Glutamatergic neuron (in vitro differentiated cells): Measurements from ENCODE around the gene THADA. TPM values are rescaled to one million over a fixed set of nuclear protein-coding genes. Genes with fewer than 3 reads are reported as not detected.

Experiments used
- DNase-seq: peaks from one replicate; pipeline ENCODE4 v3.0.0; 2022
- H3K27ac Mint-ChIP-seq: one replicate; pipeline ENCODE4 v1.8.0; 2020; ENCODE audit warnings: mild to moderate bottlenecking, mixed read lengths, inconsistent platforms; ENCODE audit not compliant: unreplicated experiment
- H3K27me3 Mint-ChIP-seq: one replicate; pipeline ENCODE4 v1.8.0; 2020; ENCODE audit warnings: mild to moderate bottlenecking, moderate library complexity, mixed read lengths, inconsistent platforms; ENCODE audit not compliant: unreplicated experiment
- H3K36me3 Mint-ChIP-seq: one replicate; pipeline ENCODE4 v1.8.0; 2020; ENCODE audit warnings: mild to moderate bottlenecking, mixed read lengths, inconsistent platforms; ENCODE audit not compliant: unreplicated experiment
- H3K4me1 Mint-ChIP-seq: one replicate; pipeline ENCODE4 v1.8.0; 2020; ENCODE audit warnings: mild to moderate bottlenecking, low read depth, mixed read lengths, inconsistent platforms; ENCODE audit not compliant: unreplicated experiment
- H3K4me3 Mint-ChIP-seq: one replicate; pipeline ENCODE4 v1.8.0; 2020; ENCODE audit warnings: mild to moderate bottlenecking, mixed read lengths, inconsistent platforms; ENCODE audit not compliant: unreplicated experiment
- H3K9me3 Mint-ChIP-seq: one replicate; pipeline ENCODE4 v1.8.0; 2020; ENCODE audit warnings: mild to moderate bottlenecking, moderate library complexity, mixed read lengths, inconsistent platforms; ENCODE audit not compliant: unreplicated experiment
- CTCF ChIP-seq: fragments of 200-600 bp; sonication (generic); IDR thresholded peaks from one replicate; pipeline ENCODE4 v1.5.0; 2021; ENCODE audit not compliant: partially characterized antibody, unreplicated experiment
- total RNA-seq: library from RNA; stranded (reverse); fragmentation: NEBNext Ultra II Directional; extraction: Animal tissue kit (Norgen Biotek cat#: 25700); gene quantifications from one replicate; pipeline ENCODE4 v1.2.1, GENCODE V29; 2021; ENCODE audit not compliant: unreplicated experiment

THADA gene
- total RNA-seq, 1 donor from 2014 or later: 15.0 TPM

DNA sequence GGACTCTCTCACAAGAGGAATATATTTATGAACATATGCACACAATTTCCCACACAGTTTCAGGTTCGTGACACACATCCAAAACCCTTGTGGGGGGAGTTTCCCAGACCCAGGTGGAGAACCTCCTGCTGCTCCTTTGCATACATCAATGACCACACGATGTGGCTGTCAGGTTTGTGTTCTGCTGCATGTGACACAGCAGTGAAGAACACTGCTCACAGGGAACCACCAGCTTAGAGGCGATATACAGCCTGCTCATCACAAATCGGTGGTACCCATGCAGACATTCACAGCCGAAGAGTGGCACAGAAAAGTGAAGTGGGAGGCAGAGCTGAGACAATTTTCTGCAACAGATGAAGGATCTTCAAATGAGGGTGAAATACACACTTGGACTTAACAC lies 193.8 kb downstream of the THADA start:
- no peaks in the 10 kb centered on the region for H3K36me3 Mint-ChIP-seq
- H3K27me3 Mint-ChIP-seq: no peaks in the 10 kb centered on the region
- TF ChIP-seq CTCF: no peak
- no peak overlapping the region for H3K4me3 Mint-ChIP-seq
- H3K9me3 Mint-ChIP-seq: no peaks in the 10 kb centered on the region
- H3K4me1 Mint-ChIP-seq: peaks cover 4% of the 10 kb centered on the region
- no peak for DNase-seq
- no peak overlapping the region for H3K27ac Mint-ChIP-seq

- Mint-ChIP-seq H3K27me3 (no peaks in the 10 kb centered on the region), H3K36me3 (no peaks in the 10 kb centered on the region), H3K27ac (no peak overlapping the region), H3K9me3 (no peaks in the 10 kb centered on the region), H3K4me3 (no peak overlapping the region), H3K4me1 (no peaks in the 10 kb centered on the region)
- DNase-seq: no peak
- no peak for TF ChIP-seq CTCF
These were observed 195.3 kb downstream of the THADA start for GRCh38 chr2:43400508-43400907.

DNA sequence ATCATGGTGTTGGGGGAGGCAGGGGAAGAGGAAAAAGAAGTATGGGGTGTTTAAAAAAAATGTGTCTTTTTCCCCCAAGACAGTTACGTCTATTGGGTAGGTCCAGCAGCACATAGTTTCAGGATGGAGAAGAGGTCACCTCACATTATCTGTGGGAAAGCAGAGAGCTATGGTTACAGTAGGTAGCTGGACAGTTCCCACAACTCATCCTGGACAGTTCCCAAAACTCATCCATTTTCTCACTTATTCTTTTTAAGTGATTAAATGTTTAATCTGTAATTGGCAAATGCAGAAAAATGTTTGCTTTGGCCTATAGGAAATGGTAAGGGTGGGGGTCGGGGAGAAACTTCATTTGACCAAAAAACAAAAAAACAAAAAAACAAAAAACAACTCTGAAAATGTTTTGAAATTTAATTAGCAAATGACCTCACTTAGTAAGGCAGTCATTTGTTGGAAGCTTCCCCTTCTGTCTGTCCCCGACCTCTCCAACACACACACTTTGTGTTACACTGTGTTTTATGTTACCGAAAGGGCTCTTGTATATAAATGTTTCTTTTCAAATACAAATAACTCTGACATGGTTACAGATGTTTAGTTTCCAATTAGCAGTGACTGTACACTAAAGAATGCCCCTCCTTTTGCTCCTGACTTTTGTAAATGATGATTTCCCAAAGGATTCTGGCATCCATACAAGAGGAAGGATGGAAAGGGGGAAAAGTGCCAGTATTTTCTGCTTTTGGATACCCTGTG lies 196.1 kb downstream of the THADA start:
- Mint-ChIP-seq H3K9me3 (no peaks in the 10 kb centered on the region), H3K36me3 (no peaks in the 10 kb centered on the region), H3K4me3 (no peak overlapping the region), H3K4me1 (no peaks in the 10 kb centered on the region), H3K27ac (no peak overlapping the region), H3K27me3 (no peaks in the 10 kb centered on the region)
- no peak for TF ChIP-seq CTCF
- DNase-seq: no peak

DNA sequence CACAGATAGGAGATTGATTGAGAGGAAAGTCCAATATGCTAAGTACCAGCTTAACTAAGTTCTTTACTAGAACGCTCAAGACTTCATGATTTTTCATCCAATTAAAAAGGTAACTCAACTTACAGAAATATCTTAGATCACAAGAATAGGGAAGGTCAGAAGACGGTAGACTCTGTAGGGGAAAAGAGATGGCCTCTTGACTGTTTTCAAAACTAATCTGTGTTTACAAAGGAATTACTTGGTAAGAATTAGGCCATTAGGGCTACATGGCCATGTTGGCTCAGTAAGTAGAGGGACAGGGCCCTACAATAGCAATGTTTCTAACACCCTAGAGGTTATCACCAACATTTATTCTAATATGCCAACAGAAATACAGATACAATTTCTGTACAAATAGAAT lies 196.7 kb downstream of the THADA start:
- H3K27ac Mint-ChIP-seq: no peak overlapping the region
- no peak overlapping the region for H3K4me3 Mint-ChIP-seq
- no peaks in the 10 kb centered on the region for H3K36me3 Mint-ChIP-seq
- no peaks in the 10 kb centered on the region for H3K9me3 Mint-ChIP-seq
- no peak for TF ChIP-seq CTCF
- no peak for DNase-seq
- H3K27me3 Mint-ChIP-seq: no peaks in the 10 kb centered on the region
- H3K4me1 Mint-ChIP-seq: no peaks in the 10 kb centered on the region

DNA sequence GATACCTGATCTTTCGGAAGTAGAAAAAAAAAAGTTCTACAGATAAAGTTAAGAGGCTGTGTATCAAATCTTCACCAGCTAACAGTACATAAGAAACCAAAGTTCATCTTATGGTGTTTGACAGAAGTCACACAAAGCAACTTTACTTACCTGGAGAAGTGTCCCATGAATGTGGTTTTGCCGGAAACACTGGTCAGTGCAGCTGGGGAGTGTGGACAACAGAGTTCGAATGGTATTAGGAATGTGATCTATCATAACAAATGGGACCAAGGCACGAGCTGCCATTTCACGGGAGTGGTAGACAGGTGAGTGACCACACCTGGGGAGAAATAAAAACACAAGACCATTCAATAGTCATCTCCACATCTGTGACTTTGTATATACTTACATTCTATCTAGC lies 198.0 kb downstream of the THADA start:
- DNase-seq: no peak
- H3K36me3 Mint-ChIP-seq: no peaks in the 10 kb centered on the region
- no peak for TF ChIP-seq CTCF
- no peaks in the 10 kb centered on the region for H3K4me1 Mint-ChIP-seq
- no peaks in the 10 kb centered on the region for H3K27me3 Mint-ChIP-seq
- no peak overlapping the region for H3K27ac Mint-ChIP-seq
- no peak overlapping the region for H3K4me3 Mint-ChIP-seq
- no peaks in the 10 kb centered on the region for H3K9me3 Mint-ChIP-seq
